ENCODE results near the gene CHADL. TPM values are rescaled to one million over a fixed set of nuclear protein-coding genes. Genes with fewer than 3 reads are reported as not detected.
A peak's percentile ranks its signal among the peaks of the same experiment; 100 is the strongest.

The CHADL gene, protein sequence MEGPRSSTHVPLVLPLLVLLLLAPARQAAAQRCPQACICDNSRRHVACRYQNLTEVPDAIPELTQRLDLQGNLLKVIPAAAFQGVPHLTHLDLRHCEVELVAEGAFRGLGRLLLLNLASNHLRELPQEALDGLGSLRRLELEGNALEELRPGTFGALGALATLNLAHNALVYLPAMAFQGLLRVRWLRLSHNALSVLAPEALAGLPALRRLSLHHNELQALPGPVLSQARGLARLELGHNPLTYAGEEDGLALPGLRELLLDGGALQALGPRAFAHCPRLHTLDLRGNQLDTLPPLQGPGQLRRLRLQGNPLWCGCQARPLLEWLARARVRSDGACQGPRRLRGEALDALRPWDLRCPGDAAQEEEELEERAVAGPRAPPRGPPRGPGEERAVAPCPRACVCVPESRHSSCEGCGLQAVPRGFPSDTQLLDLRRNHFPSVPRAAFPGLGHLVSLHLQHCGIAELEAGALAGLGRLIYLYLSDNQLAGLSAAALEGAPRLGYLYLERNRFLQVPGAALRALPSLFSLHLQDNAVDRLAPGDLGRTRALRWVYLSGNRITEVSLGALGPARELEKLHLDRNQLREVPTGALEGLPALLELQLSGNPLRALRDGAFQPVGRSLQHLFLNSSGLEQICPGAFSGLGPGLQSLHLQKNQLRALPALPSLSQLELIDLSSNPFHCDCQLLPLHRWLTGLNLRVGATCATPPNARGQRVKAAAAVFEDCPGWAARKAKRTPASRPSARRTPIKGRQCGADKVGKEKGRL
- under 1 TPM in 1 of 2 experiments, not detected in 1; 0.23 TPM for total RNA-seq

DNA sequence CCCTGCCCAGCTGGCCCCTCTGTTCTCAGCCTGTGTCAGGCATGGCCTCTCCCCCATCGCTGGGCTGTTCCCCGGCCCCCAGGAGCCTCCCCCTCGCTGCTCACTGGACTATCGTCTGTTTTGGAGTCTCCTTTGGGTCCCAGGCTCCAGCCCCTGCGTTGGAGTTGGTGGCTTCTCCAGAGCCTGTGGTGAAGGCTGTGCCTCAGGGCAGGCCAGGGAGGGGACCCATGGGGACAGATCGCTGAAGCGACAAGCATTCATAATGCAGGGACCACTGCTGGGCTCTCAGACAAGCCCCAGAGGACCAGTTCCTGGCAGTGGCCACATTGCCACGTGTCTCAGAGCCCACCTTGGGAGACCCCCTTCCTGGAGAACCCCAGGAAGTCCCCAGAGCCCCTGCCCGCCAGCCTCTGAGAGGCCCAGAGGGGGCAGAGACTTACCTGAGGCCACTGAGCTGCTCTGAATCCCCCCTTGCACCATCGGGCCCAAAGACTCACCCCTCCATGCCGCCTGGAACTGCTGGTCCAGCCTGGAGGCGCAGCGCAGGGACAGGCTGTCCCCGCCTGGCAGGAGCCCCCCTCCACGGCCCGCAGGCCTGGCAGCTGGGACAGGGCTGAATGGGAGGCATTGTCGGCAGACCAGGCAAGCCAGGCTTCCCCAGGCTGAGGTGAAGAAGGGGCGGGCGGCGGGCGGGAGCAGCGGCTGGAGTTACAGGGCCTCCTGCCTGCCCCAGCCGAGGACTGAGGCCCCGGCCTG, at the start of gene CHADL:
Gene CHADL (minus strand): TSS at position 555 of the 756 bp plus-strand sequence. CDS start 50 bp downstream, at position 505.
- intact Hi-C loops (cut with micrococcal nuclease), result no loop called here
- Mint-ChIP-seq H3K27ac (no peak within 1 kb of the TSS), H3K27me3 (no peaks in the 10 kb centered on the region), H3K36me3 (ENCODE audit: low read depth) (peaks cover 4% of the 10 kb centered on the region), H3K9me3 (no peaks in the 10 kb centered on the region), H3K4me1 (ENCODE audit: low read depth) (peaks cover 7% of the 10 kb centered on the region), H3K4me3 (no peak within 1 kb of the TSS)
- ATAC-seq (no peak), DNase-seq (no peak)
- CTCF ChIA-PET, result interaction anchor here (1.9 kb wide), 1 partner anchor 9 kb away, joined by 3 read pairs; no protein-coding TSS in a partner anchor
- POLR2A ChIA-PET, result interaction anchor here (0.9 to 2.6 kb wide), 3 partner anchors 10 to 16 kb away, joined by 3 to 6 read pairs (median 3); no protein-coding TSS in a partner anchor
- TF ChIP-seq, protein P1, sequence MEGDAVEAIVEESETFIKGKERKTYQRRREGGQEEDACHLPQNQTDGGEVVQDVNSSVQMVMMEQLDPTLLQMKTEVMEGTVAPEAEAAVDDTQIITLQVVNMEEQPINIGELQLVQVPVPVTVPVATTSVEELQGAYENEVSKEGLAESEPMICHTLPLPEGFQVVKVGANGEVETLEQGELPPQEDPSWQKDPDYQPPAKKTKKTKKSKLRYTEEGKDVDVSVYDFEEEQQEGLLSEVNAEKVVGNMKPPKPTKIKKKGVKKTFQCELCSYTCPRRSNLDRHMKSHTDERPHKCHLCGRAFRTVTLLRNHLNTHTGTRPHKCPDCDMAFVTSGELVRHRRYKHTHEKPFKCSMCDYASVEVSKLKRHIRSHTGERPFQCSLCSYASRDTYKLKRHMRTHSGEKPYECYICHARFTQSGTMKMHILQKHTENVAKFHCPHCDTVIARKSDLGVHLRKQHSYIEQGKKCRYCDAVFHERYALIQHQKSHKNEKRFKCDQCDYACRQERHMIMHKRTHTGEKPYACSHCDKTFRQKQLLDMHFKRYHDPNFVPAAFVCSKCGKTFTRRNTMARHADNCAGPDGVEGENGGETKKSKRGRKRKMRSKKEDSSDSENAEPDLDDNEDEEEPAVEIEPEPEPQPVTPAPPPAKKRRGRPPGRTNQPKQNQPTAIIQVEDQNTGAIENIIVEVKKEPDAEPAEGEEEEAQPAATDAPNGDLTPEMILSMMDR (IDR thresholded peaks at IDR 0.05), result no peak

DNA sequence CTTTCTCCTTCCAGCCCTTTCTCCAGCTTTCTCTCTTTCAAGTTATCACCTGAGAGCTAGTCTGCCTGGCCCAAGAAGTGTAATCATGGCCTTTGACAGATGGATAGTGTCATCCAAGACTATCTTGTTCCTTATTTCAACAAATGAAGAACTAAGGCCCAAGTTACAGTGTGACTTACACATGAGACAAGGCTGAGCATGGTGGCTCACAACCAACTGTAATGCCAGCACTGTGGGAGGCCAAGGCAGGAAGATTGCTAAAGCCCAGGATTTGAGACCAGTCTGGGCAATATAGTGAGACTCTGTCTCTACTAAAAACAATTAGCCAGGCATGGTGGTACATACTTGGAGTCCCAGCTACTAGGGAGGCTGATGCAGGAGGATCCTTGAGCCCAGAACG, 48.9 kb upstream of the CHADL start:
- TF ChIP-seq, protein P1 (IDR thresholded peaks at IDR 0.05), result no peak
- Mint-ChIP-seq H3K36me3 (ENCODE audit: low read depth) (peaks cover 3% of the 10 kb centered on the region), H3K4me3 (no peak overlapping the region), H3K4me1 (ENCODE audit: low read depth) (peaks cover 12% of the 10 kb centered on the region), H3K9me3 (no peaks in the 10 kb centered on the region), H3K27ac (no peak overlapping the region), H3K27me3 (no peaks in the 10 kb centered on the region)
- ATAC-seq (no peak), DNase-seq (no peak)
- intact Hi-C loops (cut with micrococcal nuclease), result no loop called here
- ChIA-PET POLR2A (interaction anchor here (0.5 to 1.9 kb wide), 3 partner anchors 12 to 313 kb away, joined by 3 to 9 read pairs (median 3); partner anchors contain the start of gene ZC3H7B), CTCF (no interaction called here)

DNA sequence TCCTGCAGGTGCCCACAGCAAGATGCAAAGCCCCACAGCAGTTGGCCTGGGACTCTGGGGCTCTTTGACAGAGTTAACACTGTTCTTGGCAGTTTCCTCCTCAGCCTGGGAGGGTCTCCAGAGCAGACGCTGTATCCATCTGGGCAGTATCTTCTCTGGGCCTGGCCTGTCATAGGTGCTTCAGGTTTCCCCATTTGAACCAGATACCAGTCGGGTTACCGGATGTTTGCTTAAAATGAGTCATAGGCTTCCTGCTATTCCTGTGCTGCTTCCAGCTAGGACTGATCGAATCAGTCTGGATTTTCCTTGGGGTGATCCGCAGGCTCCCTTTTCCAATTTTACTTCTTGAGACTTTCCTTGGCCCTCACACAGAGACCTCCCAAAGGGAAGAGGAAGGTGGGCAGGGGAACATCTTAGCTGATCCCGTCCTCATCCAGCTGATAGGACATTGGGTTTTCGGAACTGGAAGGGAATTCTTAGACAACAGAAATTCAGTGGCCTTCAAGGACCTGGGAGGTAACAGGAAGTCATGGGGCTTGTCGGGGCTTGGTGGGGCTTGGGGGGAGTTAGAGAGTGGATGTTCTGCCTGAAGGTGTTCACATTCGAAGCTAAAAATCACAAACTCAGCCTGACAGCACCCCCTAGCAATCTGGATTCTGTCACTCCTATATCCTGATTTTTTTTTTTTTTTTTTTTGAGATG, 47.7 kb upstream of the CHADL start:
- Mint-ChIP-seq H3K4me1 (ENCODE audit: low read depth) (peaks cover 17% of the 10 kb centered on the region), H3K27ac (peak overlapping the region; percentile 82), H3K27me3 (no peaks in the 10 kb centered on the region), H3K36me3 (ENCODE audit: low read depth) (peaks cover 8% of the 10 kb centered on the region), H3K9me3 (no peaks in the 10 kb centered on the region), H3K4me3 (peak overlapping the region; percentile 15)
- ChIA-PET CTCF (interaction anchor here (1.0 kb wide), 1 partner anchor 13 kb away, joined by 4 read pairs; the partner anchor contains the start of gene ZC3H7B), POLR2A (interaction anchor here (1.0 to 1.9 kb wide), 2 partner anchors 13 to 15 kb away, joined by 3 to 9 read pairs; partner anchors contain the start of gene ZC3H7B)
- intact Hi-C loops (cut with micrococcal nuclease), result no loop called here
- ATAC-seq (no peak), DNase-seq (no peak)
- TF ChIP-seq, protein P1 (IDR thresholded peaks at IDR 0.05), result no peak

DNA sequence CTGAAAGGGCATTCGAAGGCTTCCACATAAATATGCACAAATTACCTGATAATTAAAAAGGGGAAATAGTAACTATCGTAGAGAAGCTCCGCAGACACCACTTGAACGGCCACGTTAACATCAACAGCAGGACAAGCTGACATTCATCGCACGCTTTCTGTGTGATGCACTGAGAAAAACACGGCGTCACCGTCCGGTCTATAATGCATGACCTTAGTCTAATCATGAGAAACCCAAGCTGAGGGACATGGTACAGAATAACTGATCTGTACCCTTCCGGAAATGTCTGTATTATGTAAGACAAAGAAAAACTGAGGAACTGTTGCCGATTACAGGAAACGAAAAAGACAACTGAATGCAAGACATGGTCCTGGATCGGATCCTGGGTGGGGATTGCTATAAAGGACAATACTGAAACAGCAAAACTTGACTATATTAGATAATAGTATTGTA, 45.9 kb upstream of the CHADL start:
- peak; percentile 31 for ATAC-seq
- DNase-seq, result peak; percentile 82
- ChIA-PET POLR2A (interaction anchor here (0.7 to 3.1 kb wide), 21 partner anchors 10 to 335 kb away, joined by 3 to 33 read pairs (median 4); partner anchors contain the start of genes ACO2, DESI1, EP300 and PHF5A), CTCF (interaction anchor here (0.9 to 1.8 kb wide), 3 partner anchors 15 to 117 kb away, joined by 3 to 9 read pairs (median 4); partner anchors contain the start of gene ZC3H7B)
- H3K9me3 Mint-ChIP-seq, result no peaks in the 10 kb centered on the region
- H3K36me3 Mint-ChIP-seq (ENCODE audit: low read depth), result peaks cover 17% of the 10 kb centered on the region
- intact Hi-C loops (cut with micrococcal nuclease), result no loop called here
- H3K27me3 Mint-ChIP-seq, result no peaks in the 10 kb centered on the region
- peak overlapping the region; percentile 94 for H3K4me3 Mint-ChIP-seq
- H3K27ac Mint-ChIP-seq, result peak overlapping the region; percentile 99
- peaks cover 23% of the 10 kb centered on the region for H3K4me1 Mint-ChIP-seq (ENCODE audit: low read depth)
- TF ChIP-seq, protein P1 (IDR thresholded peaks at IDR 0.05), result no peak
